Osteoblast (primary cell): ENCODE data around the gene MRPL19. TPM values are rescaled to one million over a fixed set of nuclear protein-coding genes. Genes with fewer than 3 reads are reported as not detected.

Experiments used
- DNase-seq: peaks from one replicate; pipeline ENCODE4 v3.0.0; 2011; ENCODE audit warnings: low spot score, mixed read lengths; ENCODE audit not compliant: insufficient read length; ENCODE audit errors: missing footprints
- H2AFZ ChIP-seq: 2 replicates; pipeline ENCODE4 v1.6.0; 2011; ENCODE audit warnings: mild to moderate bottlenecking, low read length
- H3K27ac ChIP-seq: 2 replicates; pipeline ENCODE4 v1.5.1; 2011; ENCODE audit warnings: mild to moderate bottlenecking, low read depth, low read length, moderate library complexity
- H3K27me3 ChIP-seq: 2 replicates; pipeline ENCODE4 v1.6.0; 2012; ENCODE audit warnings: mild to moderate bottlenecking, control low read depth, inconsistent platforms, low read length, moderate library complexity; ENCODE audit not compliant: insufficient read depth
- H3K36me3 ChIP-seq: 2 replicates; pipeline ENCODE4 v1.5.1; 2011; ENCODE audit warnings: mild to moderate bottlenecking, low read length, control low read depth, moderate library complexity; ENCODE audit not compliant: insufficient read depth
- H3K4me1 ChIP-seq: 2 replicates; pipeline ENCODE4 v1.5.1; 2011; ENCODE audit warnings: mild to moderate bottlenecking, low read length, control low read depth, moderate library complexity; ENCODE audit not compliant: insufficient read depth
- H3K4me2 ChIP-seq: 2 replicates; pipeline ENCODE4 v1.6.0; 2011; ENCODE audit warnings: mild to moderate bottlenecking, low read length; ENCODE audit not compliant: insufficient read depth
- H3K4me3 ChIP-seq: fragments of 200-600 bp; sonication (generic); 3 replicates; pipeline ENCODE4 v1.5.1; 2012; ENCODE audit warnings: mild to moderate bottlenecking, low read length, inconsistent platforms; ENCODE audit not compliant: insufficient read depth
- H3K79me2 ChIP-seq: 2 replicates; pipeline ENCODE4 v1.6.0; 2012; ENCODE audit warnings: mild to moderate bottlenecking, low read length, control low read depth, inconsistent platforms; ENCODE audit not compliant: insufficient read depth
- H3K9me3 ChIP-seq: 2 replicates; pipeline ENCODE4 v1.5.1; 2011; ENCODE audit warnings: low read depth, low read length, control low read depth
- H4K20me1 ChIP-seq: 2 replicates; pipeline ENCODE4 v1.6.0; 2012; ENCODE audit warnings: mild to moderate bottlenecking, low read length, control low read depth; ENCODE audit not compliant: insufficient read depth
- CTCF ChIP-seq: IDR thresholded peaks from 2 replicates; pipeline ENCODE4 v1.5.1; 2011; ENCODE audit warnings: mild to moderate bottlenecking, low read depth, low read length, moderate library complexity; ENCODE audit errors: extremely low read depth
- total RNA-seq: library from RNA; depleted of rRNA; stranded (reverse); fragments of >200 nt; gene quantifications from 2 replicates; pipeline ENCODE4 v1.2.3, GENCODE V29; 2012

Gene MRPL19
- total RNA-seq, 1 donor: 35.8 TPM

DNA sequence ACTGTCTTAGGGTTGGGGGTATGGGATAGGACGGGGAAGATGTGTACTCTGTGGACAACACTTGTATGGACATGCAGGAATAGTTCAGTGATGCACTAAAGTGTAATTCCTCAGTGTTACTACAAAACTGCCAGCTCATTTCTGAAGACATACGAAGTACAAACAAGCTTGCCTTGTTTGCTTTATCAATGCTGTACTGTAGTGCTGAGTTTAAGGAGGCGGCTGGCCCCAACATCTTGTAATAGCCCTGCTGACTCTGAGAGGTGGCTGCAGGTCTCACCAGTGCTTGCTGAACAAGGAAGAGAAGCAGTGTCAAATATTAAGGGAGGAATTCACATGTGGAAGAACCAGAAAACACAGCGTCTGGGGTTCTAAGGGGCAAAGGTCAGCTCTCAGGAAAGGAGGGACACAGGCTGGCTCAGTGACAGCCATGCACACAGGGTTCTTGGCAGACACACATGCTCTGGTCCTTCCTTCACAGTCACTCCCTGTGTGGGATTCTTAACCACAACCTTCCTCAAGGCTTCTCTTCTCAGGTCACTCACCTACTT, 46.0 kb upstream of the MRPL19 start:
- Histone ChIP-seq H2AFZ (peak overlapping the region; percentile 15), H3K27ac (peak overlapping the region; percentile 38), H3K36me3 (no peaks in the 10 kb centered on the region), H3K4me1 (peaks cover 59% of the 10 kb centered on the region), H4K20me1 (no peaks in the 10 kb centered on the region), H3K27me3 (no peaks in the 10 kb centered on the region), H3K79me2 (no peaks in the 10 kb centered on the region), H3K4me3 (no peak overlapping the region), H3K4me2 (no peak overlapping the region), H3K9me3 (no peaks in the 10 kb centered on the region)
- no peak for TF ChIP-seq CTCF
- DNase-seq: no peak

GRCh38 chr2:75602724-75603342, 43.8 kb upstream of the MRPL19 start:
- H3K9me3 ChIP-seq: no peaks in the 10 kb centered on the region

DNA sequence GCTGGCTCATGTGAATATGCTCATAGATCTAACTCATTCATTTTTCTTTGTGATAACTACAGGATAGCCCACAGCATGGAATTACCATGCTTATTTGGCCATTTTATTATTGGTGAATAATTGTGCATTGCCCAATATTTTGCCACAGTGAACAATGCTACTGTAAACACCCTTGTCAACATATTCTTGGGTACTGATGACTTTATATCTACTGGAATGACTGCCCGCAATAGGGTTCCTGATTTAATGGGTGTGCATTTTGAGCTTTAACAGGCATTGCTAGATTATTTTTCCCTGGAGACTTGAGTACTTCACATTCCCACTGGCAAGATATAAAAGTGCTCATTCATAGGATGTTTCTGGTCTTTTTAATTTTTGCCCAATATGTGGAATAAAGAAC, 43.1 kb upstream of the MRPL19 start:
- no peaks in the 10 kb centered on the region for H4K20me1 ChIP-seq
- DNase-seq: no peak
- no peaks in the 10 kb centered on the region for H3K9me3 ChIP-seq
- peak overlapping the region; percentile 48 for H3K4me2 ChIP-seq
- no peaks in the 10 kb centered on the region for H3K36me3 ChIP-seq
- H2AFZ ChIP-seq: no peak overlapping the region
- H3K27ac ChIP-seq: peak overlapping the region; percentile 97
- peaks cover 74% of the 10 kb centered on the region for H3K4me1 ChIP-seq
- no peaks in the 10 kb centered on the region for H3K79me2 ChIP-seq
- no peaks in the 10 kb centered on the region for H3K27me3 ChIP-seq
- H3K4me3 ChIP-seq: no peak overlapping the region
- no peak for TF ChIP-seq CTCF

More at GRCh38 chr2:75602724-75603342, 43.8 kb upstream of the MRPL19 start:
- Histone ChIP-seq H3K36me3 (no peaks in the 10 kb centered on the region), H3K27ac (peak overlapping the region; percentile 97), H3K79me2 (no peaks in the 10 kb centered on the region), H3K4me1 (peaks cover 67% of the 10 kb centered on the region), H2AFZ (peak overlapping the region; percentile 53), H4K20me1 (no peaks in the 10 kb centered on the region), H3K27me3 (no peaks in the 10 kb centered on the region), H3K4me2 (peak overlapping the region; percentile 48), H3K4me3 (no peak overlapping the region)
- no peak for TF ChIP-seq CTCF
- peak; percentile 89 for DNase-seq

- Histone ChIP-seq H2AFZ (no peak overlapping the region), H3K27me3 (no peaks in the 10 kb centered on the region), H3K27ac (peak overlapping the region; percentile 97), H4K20me1 (no peaks in the 10 kb centered on the region), H3K4me1 (peaks cover 80% of the 10 kb centered on the region), H3K79me2 (no peaks in the 10 kb centered on the region), H3K4me2 (peak overlapping the region; percentile 38), H3K9me3 (no peaks in the 10 kb centered on the region), H3K36me3 (no peaks in the 10 kb centered on the region), H3K4me3 (no peak overlapping the region)
- no peak for TF ChIP-seq CTCF
- DNase-seq: no peak
These were observed 42.1 kb upstream of the MRPL19 start for GRCh38 chr2:75604484-75604883.
